ENCODE results near the gene SYN1.

DNA sequence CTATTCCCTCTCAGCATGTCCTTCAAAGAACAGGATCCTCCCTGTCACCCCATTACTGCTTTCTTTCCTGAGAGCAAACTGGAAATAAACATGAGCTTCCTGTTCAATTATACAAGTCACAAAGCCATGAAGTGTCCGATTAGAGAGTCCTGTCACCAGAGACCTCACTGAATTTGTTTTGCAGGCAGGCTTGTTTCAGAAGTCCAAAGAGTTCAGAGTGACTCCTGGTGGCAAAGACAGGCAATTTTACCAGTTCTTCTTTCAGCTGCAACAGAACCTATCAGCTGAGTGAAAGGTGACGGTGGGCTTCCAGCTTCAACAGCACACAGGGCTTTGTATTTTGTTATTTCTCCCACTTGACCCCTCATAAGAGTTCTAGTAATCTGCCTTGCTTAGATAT, 24.3 kb upstream of the SYN1 start:
- TF ChIP-seq POLR2A (IDR thresholded peaks at IDR 0.05), result no peak
- TF ChIP-seq, protein P1, sequence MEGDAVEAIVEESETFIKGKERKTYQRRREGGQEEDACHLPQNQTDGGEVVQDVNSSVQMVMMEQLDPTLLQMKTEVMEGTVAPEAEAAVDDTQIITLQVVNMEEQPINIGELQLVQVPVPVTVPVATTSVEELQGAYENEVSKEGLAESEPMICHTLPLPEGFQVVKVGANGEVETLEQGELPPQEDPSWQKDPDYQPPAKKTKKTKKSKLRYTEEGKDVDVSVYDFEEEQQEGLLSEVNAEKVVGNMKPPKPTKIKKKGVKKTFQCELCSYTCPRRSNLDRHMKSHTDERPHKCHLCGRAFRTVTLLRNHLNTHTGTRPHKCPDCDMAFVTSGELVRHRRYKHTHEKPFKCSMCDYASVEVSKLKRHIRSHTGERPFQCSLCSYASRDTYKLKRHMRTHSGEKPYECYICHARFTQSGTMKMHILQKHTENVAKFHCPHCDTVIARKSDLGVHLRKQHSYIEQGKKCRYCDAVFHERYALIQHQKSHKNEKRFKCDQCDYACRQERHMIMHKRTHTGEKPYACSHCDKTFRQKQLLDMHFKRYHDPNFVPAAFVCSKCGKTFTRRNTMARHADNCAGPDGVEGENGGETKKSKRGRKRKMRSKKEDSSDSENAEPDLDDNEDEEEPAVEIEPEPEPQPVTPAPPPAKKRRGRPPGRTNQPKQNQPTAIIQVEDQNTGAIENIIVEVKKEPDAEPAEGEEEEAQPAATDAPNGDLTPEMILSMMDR (IDR thresholded peaks at IDR 0.05), result peak; percentile 7 to 48 (median 44)
